ENCODE measurements around the gene PPIL4.

DNA sequence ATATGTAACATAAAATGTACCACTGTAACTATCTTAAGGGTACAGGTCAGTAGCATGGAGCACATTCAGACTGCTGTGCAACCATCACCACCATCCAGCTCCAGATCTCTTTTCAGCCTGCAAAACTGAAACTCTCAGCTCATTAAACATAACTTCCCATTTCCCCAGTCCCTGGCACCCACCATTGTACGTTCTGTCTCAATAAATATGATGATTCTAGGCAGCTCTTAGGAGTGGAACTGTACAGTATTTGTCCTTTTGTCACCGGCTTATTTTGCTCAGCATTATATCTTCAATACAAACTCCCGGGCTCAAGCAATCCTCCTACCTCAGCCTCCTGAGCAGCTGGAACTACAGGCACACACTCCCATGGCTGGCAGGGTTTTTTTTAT is 62.5 kb downstream of the PPIL4 start:
- TF ChIP-seq, protein P1, sequence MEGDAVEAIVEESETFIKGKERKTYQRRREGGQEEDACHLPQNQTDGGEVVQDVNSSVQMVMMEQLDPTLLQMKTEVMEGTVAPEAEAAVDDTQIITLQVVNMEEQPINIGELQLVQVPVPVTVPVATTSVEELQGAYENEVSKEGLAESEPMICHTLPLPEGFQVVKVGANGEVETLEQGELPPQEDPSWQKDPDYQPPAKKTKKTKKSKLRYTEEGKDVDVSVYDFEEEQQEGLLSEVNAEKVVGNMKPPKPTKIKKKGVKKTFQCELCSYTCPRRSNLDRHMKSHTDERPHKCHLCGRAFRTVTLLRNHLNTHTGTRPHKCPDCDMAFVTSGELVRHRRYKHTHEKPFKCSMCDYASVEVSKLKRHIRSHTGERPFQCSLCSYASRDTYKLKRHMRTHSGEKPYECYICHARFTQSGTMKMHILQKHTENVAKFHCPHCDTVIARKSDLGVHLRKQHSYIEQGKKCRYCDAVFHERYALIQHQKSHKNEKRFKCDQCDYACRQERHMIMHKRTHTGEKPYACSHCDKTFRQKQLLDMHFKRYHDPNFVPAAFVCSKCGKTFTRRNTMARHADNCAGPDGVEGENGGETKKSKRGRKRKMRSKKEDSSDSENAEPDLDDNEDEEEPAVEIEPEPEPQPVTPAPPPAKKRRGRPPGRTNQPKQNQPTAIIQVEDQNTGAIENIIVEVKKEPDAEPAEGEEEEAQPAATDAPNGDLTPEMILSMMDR (IDR thresholded peaks at IDR 0.05) = no peak
- TF ChIP-seq EZH2 (IDR thresholded peaks at IDR 0.05; ENCODE audit: borderline replicate concordance, insufficient read depth, low read depth, low read length, poor library complexity, severe bottlenecking) = no peak

Data from B cell (primary cell).